ENCODE results near the gene DSCAML1.

DNA sequence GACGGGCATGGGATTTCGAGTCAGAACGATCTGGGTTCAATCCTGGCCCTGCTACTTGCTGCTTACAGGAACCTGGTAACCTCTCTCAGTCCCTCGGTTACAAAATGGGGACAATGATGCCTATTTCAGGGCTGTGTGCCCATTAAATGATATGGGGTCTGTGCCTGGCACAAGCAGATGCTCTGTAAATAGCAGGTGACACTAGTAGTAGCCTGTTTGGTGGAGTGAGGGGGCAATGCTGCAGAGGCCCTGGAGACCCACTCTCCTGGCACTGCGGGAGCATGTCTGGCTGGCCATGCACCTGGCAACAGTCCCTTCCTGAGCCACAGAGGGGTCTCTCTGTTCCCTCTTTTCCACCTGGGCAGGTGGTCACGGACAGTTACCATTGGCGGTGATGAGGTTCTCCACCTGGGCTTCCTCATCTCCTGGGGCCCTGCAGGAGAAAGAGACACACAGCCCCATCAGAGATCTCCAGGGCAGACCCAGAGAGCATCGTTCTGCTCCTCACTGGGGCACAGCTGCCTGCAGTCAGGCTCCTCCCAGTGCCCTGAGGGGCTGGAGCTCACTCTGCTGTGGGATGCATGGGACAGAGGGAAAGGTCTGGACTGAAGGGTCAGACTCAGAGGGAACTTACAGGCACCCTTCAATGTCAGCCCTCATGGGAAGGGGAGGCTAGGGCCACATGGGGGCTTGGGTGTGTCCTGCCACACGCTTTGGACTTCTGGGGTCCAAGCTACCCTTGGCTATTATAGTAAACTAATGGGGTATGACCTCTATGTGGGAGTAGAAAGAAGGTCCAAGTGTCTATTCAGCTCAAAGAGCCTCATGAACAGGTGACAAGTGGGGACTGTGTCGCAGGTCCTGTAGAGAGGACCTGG is 43.2 kb upstream of the DSCAML1 start:
- TF ChIP-seq, protein P1, sequence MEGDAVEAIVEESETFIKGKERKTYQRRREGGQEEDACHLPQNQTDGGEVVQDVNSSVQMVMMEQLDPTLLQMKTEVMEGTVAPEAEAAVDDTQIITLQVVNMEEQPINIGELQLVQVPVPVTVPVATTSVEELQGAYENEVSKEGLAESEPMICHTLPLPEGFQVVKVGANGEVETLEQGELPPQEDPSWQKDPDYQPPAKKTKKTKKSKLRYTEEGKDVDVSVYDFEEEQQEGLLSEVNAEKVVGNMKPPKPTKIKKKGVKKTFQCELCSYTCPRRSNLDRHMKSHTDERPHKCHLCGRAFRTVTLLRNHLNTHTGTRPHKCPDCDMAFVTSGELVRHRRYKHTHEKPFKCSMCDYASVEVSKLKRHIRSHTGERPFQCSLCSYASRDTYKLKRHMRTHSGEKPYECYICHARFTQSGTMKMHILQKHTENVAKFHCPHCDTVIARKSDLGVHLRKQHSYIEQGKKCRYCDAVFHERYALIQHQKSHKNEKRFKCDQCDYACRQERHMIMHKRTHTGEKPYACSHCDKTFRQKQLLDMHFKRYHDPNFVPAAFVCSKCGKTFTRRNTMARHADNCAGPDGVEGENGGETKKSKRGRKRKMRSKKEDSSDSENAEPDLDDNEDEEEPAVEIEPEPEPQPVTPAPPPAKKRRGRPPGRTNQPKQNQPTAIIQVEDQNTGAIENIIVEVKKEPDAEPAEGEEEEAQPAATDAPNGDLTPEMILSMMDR (conservative IDR thresholded peaks at IDR 0.05; ENCODE audit: low read depth, low read length) = no peak
- no peak for TF ChIP-seq EZH2 (IDR thresholded peaks at IDR 0.05; ENCODE audit: low read length, unreplicated experiment)
